Measurements from ENCODE around the gene SHE.
A peak's percentile ranks its signal among the peaks of the same experiment; 100 is the strongest.
"Not testable (repeated sequence)": the region's sequence is repeated elsewhere in the genome, so short reads cannot be mapped to it uniquely, and the experiment has no call there.

The SHE gene

GRCh38 chr1:154512760-154513159 is 10.5 kb upstream of the SHE start:
- no peak for DNase-seq

DNA sequence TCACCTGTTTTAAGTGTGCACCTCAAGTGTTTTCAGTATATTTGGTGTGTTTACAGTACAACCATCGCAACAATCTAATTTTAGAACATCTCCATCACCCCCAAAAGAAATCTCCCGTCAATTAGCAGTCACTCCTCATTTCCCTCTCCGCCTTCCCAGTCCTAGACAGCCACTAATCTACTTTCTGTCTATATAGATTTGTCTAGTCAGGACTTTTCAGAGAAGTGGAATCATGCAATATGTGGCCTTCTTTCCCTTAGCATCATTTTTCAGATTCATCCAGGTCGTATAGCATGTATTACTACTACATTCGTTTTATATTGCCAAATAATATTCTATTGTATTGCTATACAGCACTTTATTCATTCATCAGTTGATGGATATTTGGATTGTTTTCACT is 1.7 kb upstream of the SHE start:
- DNase-seq, result no peak

GRCh38 chr1:154502744-154503115 is 518 bp upstream of the SHE start:
- no peak for DNase-seq

GRCh38 chr1:154501423-154502065 is 668 bp downstream of the SHE start:
- no peak for DNase-seq

GRCh38 chr1:154500533-154500932 is 1.7 kb downstream of the SHE start:
- DNase-seq, result no peak

- no peak for DNase-seq
These were observed 2.8 kb downstream of the SHE start for GRCh38 chr1:154499446-154499845.

DNA sequence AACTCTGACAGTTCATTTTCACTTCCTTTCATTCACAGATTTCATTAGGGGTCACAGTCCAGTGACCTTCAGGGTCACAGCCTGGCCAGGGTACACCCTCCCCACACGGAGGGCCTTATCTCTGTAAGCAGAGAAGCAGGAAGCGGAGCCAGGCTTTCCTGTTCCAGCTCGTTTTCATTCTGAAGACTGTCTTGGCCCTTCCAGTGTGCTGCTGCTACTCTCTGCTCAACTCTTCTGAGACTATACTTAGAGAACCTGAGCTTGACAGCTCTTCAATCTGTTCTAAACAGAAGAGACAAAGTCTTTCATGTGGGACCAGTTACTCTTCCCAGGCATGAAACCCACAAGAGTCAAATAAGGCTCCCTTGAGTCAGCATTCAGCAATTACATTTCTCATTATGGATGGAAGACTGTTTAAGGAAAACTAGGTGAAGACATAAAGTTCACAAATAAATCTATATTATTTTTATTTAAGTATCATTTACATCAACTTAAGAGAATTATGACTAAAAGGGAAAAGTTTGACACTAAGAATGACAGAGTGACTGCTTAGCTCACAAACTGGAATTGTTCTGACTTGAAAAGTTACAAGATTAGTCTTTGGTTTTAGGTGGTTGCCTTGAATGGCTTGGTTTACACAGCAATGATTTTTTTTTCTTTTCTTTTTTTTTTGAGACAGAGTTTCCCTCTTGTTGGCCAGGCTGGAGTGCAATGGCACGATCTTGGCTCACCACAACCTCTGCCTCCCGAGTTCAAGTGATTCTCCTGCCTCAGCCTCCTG is 5.0 kb downstream of the SHE start:
- DNase-seq, result no peak

DNA sequence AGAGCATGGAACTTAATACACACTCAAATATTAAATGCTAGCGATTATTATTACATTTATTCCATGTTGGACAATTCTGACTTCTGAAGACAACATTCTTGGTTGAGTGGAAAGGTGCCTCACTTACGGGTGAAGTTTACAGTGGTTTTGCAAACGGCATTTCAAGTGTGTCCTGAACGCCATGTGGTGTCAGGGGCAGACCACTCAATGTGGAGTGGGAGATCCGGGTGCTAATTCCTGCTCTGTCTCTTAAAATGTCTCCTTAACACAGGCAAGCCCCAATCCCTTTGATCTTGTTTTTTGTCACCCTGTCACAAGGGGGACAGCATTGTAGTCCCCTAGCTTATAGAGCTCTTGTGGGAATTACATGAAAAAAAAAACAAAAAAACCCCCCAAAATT is 5.8 kb downstream of the SHE start:
- no peak for DNase-seq

DNA sequence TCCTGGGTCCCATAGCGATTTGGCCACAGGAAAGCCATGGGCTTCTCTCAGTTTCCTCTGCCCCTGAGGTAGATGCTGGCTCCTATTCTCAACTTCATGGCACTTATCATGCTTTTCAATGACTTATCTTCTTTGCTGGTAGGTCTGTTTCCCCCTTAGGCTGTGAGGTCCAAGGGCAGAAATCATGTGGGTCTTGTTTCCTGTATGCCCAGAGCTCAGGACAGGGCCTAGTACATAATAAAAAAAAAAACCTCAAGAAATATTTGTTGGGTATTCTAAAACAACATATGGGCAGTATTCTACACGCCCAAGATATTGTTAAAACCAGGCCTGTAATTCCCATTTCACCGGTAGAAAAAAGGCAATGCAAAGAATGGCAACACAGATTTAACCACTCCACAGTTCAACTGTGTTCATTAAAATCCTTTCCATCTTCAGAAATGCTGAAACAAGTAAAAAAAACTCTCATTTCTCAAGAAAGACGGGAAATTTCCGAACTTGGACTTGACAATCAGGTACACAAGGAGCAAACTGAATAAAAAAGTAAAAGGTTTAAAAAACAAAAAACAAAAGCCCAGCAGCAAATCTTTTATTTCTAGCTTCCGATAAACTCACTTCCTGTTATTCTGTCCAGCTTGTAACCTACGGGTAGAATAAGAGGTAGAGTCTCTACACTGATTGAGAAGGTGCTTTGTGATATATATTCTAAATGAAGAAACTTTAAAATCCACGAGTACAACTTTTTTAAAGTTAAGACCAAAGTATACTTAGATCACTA is 6.5 kb downstream of the SHE start:
- DNase-seq, result no peak

DNA sequence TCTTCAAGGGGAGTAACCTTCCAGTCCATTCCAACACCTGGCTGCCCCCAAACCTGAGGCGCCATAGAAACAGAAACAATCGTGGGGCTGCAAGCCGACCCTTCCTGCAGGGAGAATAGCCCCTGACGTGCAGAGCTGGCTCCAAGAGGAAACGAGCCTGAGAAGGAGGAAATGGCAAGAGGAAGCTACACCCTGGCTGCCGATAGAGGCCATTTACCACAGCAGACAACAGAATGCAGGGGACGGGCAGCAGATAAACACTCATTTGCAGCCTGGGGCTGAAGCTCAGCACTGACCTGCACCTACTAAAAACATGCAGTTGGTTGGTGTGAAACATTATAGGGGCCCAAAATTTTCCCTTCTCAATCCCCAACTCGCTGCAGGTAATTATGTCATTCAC is 8.9 kb downstream of the SHE start:
- DNase-seq, result peak; percentile 37

- no peak for DNase-seq
These were observed 10.1 kb downstream of the SHE start for GRCh38 chr1:154492115-154492514.

DNA sequence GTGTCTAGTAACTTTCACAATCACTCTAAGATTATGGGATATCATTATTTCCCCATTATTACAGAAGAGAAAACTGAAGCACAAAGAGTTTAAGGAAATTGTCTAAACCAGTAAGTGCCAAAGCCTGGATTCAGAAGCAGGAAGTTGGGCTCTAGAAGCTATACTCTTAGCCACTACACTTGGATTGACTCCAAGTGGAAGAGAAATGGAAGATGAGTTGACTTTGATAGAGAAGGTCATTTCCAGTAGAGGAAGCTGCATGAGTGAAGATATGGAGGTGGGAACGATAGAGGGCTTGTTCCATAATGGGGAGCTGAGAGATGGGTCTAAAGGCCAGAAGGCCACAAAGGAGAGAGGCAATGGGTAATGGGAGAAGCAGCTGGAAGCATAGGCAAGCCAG is 11.9 kb downstream of the SHE start:
- DNase-seq, result no peak

GRCh38 chr1:154489695-154490274 is 12.4 kb downstream of the SHE start:
- DNase-seq, result no peak

- no peak for DNase-seq
These were observed 13.3 kb downstream of the SHE start for GRCh38 chr1:154488922-154489321.

DNA sequence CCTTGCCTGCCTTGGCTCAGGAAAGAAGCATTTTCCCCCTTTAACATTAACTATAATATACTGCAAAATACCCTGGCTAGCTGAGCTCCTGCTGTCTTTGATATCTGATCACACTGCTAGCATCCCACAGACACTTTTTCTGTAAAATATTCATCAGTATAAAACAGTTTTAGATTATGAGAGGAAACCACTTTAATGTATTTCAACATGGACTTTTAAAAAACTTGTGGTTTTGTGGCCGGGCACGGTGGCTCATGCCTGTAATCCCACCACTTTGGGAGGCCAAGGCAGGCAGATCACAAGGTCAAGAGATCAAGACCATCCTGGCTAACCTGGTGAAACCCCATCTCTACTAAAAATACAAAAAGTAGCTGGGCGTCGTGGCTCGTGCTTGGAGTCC is 15.5 kb downstream of the SHE start:
- DNase-seq, result not testable (repeated sequence)

GRCh38 chr1:154485910-154486496 is 16.2 kb downstream of the SHE start:
- DNase-seq, result no peak

- no peak for DNase-seq
These were observed 17.1 kb downstream of the SHE start for GRCh38 chr1:154485106-154485505.

DNA sequence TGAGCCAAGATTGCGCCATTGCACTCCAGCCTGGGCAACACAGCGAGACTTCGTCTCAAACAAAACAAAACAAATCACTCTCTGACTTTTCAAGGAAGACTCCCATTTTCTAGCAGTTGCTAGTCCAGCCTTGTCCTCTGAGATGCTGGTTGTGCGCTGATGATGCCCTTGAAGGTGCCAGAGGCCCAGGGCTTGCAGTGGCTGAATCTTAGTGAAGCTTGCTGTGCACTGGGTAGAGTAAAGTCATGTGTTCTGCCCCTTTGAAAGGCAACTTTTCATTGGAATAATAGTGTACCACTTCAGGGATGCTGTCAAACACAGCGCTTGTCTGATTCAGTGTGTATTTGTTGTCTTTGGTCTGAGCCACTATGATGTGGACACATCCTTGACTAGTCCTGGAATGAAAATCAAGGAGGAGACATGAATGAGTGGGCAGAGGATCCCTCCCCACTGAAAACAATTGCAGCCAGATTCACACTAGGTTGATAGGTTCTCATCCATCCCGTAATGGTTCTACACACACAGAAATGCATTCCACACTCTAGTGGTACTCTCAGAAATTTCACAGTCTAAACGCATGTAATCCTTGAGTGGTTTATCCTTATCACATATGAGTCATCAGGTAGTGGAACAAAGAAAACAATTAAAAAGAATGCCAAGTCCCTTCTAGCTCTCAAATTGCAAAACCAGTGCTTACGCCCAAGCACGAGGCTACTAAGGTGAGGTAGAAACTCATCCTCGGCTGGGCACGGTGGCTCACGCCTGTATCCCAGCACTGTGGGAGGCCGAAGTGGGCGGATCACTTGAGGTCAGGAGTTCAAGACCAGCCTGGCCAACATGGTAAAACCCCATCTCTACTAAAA is 18.0 kb downstream of the SHE start:
- DNase-seq, result no peak

DNA sequence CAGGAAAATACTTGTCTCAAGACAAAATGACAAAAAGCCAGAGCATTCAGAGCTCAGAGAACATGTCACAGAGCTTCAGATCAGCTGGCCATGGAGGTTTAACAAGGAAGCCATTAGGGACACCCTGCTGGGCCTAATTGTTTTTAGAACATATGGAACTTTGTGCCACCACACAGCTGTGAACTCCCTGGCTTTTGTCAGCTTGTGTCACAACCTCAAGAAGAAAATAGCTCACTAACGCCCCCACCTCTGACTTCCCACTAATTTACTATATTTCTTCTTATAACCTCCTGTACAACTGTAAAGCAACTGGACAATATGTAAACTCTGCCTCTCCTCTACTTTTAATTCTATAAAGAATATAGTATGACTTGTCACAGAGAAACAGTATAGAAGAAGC is 21.2 kb downstream of the SHE start:
- DNase-seq, result no peak

GRCh38 chr1:154479764-154480421 is 22.3 kb downstream of the SHE start:
- DNase-seq, result peak; percentile 85

DNA sequence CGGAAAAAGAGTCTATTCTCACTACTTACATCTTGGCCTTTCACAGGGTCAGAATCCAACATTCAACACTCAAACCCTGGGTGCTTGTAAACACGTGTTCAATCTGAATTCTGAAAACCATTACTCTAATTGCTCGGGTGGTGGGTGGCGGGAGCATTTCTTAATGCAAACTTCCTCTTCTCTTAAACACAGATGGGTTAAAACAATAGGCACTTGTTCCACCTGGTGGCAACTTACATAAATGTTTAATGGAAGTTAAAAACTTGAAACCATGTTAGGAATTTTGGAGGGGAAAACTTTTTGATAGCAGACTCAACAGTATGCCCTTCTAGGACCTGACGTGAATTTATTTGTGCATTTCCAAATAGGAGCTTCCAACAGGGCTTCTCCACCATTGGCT is 23.6 kb downstream of the SHE start:
- peak; percentile 46 for DNase-seq

DNA sequence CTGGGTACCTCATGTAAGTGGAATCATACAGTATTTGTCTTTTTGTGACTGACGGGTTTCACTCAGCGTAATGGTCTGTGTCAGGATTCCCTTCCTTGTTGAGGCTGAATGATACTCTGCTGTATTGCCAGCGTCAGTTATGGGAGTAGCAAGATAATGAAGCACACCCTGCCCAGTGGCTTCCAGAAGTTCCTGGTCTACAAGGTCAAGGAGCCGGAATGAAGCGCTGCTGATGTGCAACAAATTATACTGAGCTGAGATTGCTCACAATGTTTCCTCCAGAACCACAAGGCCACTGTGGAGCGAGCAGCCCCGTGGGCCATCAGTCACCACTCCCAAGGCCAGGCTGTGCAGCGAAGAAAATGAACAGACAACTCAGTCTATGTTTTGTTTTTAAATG is 24.2 kb downstream of the SHE start:
- DNase-seq, result no peak

Measured in CD4-positive, alpha-beta T cell treated with Interleukin-17A for 1 hour (primary cell).